K562 (cell line): ENCODE results near the gene BCL7C. TPM values are rescaled to one million over a fixed set of nuclear protein-coding genes. Genes with fewer than 3 reads are reported as not detected.
A peak's percentile ranks its signal among the peaks of the same experiment; 100 is the strongest.

Source experiments
- BDP1 ChIP-seq: IDR thresholded peaks from 3 replicates; pipeline ENCODE4 v1.6.1; 2011; ENCODE audit not compliant: insufficient read length, insufficient read depth
- DLX4 ChIP-seq: fragments of 250-450 bp; sonication (Bioruptor Pico); IDR thresholded peaks from 2 replicates; pipeline ENCODE4 v1.6.1; 2021; ENCODE audit warnings: mild to moderate bottlenecking
- EP400 ChIP-seq: fragments of 450-650 bp; IDR thresholded peaks from 2 replicates; pipeline ENCODE4 v1.6.1; 2017; ENCODE audit warnings: antibody characterized with exemption, mild to moderate bottlenecking, moderate library complexity
- HSF4 ChIP-seq: fragments of 250-450 bp; sonication (Bioruptor Pico); IDR thresholded peaks from 2 replicates; pipeline ENCODE4 v2.1.2; 2022; ENCODE audit warnings: mild to moderate bottlenecking, moderate library complexity, borderline replicate concordance
- JUNB ChIP-seq: fragments of 450-650 bp; formaldehyde crosslinking; conservative IDR thresholded peaks from 2 replicates; pipeline ENCODE4 v1.4.0; 2020; ENCODE audit warnings: mild to moderate bottlenecking
- KDM5B ChIP-seq: fragments of 200-600 bp; sonication (generic); IDR thresholded peaks from 2 replicates; pipeline ENCODE4 v1.6.1; 2012; ENCODE audit warnings: low read depth, mild to moderate bottlenecking, moderate library complexity, low read length, control low read depth, inconsistent platforms; ENCODE audit not compliant: insufficient replicate concordance
- MAFF ChIP-seq: IDR thresholded peaks from 2 replicates; pipeline ENCODE4 v1.6.1; 2012; ENCODE audit warnings: low read length, improper control_type of control experiment
- MED1 ChIP-seq: sonication (generic); formaldehyde crosslinking; IDR thresholded peaks from 2 replicates; pipeline ENCODE4 v1.8.1; 2023; ENCODE audit warnings: missing genetic modification reagents, borderline replicate concordance
- MITF ChIP-seq: IDR thresholded peaks from 2 replicates; pipeline ENCODE4 v1.6.1; 2014; ENCODE audit warnings: antibody characterized with exemption
- MLLT1 ChIP-seq, 2 experiments: fragments of 450-650 bp; IDR thresholded peaks; 2 replicates each; pipeline ENCODE4 v1.6.1; 2016
- NCOA1 ChIP-seq: fragments of 450-650 bp; IDR thresholded peaks from 2 replicates; pipeline ENCODE4 v1.6.1; 2016; ENCODE audit warnings: low read depth
- NFYB ChIP-seq: IDR thresholded peaks from 2 replicates; pipeline ENCODE4 v1.6.1; 2011; ENCODE audit warnings: mild to moderate bottlenecking, moderate library complexity; ENCODE audit not compliant: insufficient read length; ENCODE audit errors: extremely low read depth
- NR2C1 ChIP-seq, 2 experiments: fragments of 450-650 bp; IDR thresholded peaks; 2 replicates each; pipeline ENCODE4 v1.6.1; 2017; ENCODE audit warnings: mild to moderate bottlenecking in 2 of 2, antibody characterized with exemption in 1 of 2, inconsistent platforms in 1 of 2, missing compliant biosample characterization in 1 of 2, missing genetic modification characterization in 1 of 2
- NRF1 ChIP-seq, 2 experiments: fragments of 450-650 bp; IDR thresholded peaks in 1 of 2; conservative IDR thresholded peaks in 1 of 2; 2 replicates each; pipeline ENCODE4 v1.6.1; 2014; ENCODE audit warnings: mild to moderate bottlenecking in 2 of 2
- POLR2A ChIP-seq: fragments of 450-650 bp; conservative IDR thresholded peaks from 2 replicates; pipeline ENCODE4 v1.6.1; 2016
- SUPT5H ChIP-seq: fragments of 450-650 bp; IDR thresholded peaks from 2 replicates; pipeline ENCODE4 v1.6.1; 2016
- TAF15 ChIP-seq: fragments of 200-400 bp; formaldehyde crosslinking; IDR thresholded peaks from 2 replicates; pipeline ENCODE4 v1.6.1; 2017; ENCODE audit warnings: mild to moderate bottlenecking, low read depth, low read length, moderate library complexity
- ZBED1 ChIP-seq: IDR thresholded peaks from 2 replicates; pipeline ENCODE4 v1.6.1; 2014
- ZBTB49 ChIP-seq: sonication (generic); formaldehyde crosslinking; IDR thresholded peaks from 2 replicates; pipeline ENCODE4 v1.8.0; 2022; ENCODE audit warnings: missing genetic modification reagents, mild to moderate bottlenecking, borderline replicate concordance
- ZC3H8 ChIP-seq: fragments of 450-650 bp; IDR thresholded peaks from 2 replicates; pipeline ENCODE4 v1.6.1; 2017
- ZKSCAN1 ChIP-seq: fragments of 150-350 bp; IDR thresholded peaks from 2 replicates; pipeline ENCODE4 v1.6.1; 2016; ENCODE audit warnings: low read depth, low read length
- ZNF280B ChIP-seq: fragments of 250-450 bp; sonication (Bioruptor Pico); IDR thresholded peaks from 2 replicates; pipeline ENCODE4 v1.5.1; 2021; ENCODE audit warnings: mild to moderate bottlenecking
- polyA plus RNA-seq, 8 experiments: library from polyadenylated mRNA; depleted of rRNA in 4 of 8; stranded (reverse) in 5 of 8; unstranded in 3 of 8; fragments of >200 nt; fragmentation: Nextera tagmentation in 2 of 8; fragmentation: Illumina TruSeq in 1 of 8; extraction: Ambion mirVana in 2 of 8; extraction: Trizol in 1 of 8; gene quantifications; 2 replicates each; pipeline versions ENCODE4 v1.2.1 to v1.2.3, GENCODE V29; 2011 to 2014; ENCODE audit warnings: inconsistent platforms in 1 of 8, missing spikeins in 1 of 8
- total RNA-seq, 7 experiments: library from RNA; depleted of rRNA in 6 of 7; stranded (reverse); fragments of >200 nt in 6 of 7; fragmentation: Illumina TruSeq in 2 of 7; extraction: Trizol in 2 of 7; gene quantifications; 2 replicates each; pipeline versions ENCODE4 v1.2.1 to v1.2.3, GENCODE V29; 2011 to 2021; ENCODE audit warnings: low replicate concordance in 1 of 7

BCL7C gene
- total and polyA plus RNA-seq, 9 of the 15 experiments (the other 6 are each of a cell fraction or from before 2014, with no cell fraction given): 1.7 to 85.8 (median 19.6) TPM

- TF ChIP-seq DLX4 (CRISPR knock-in tag): no peak
- TF ChIP-seq TAF15: no peak
- TF ChIP-seq ZBED1: 0 out of 2 replicates have a peak, but pooled peaks have one; percentile 60
- TF ChIP-seq BDP1: no peak
- no peak for TF ChIP-seq ZBTB49 (CRISPR knock-in tag)
- TF ChIP-seq MED1 (CRISPR knock-in tag): no peak
- peak; percentile 97 for TF ChIP-seq POLR2A
- peak; percentile 53; the same call in 1 of the 2 replicates for TF ChIP-seq NR2C1 (IDR thresholded peaks at IDR 0.05)
- TF ChIP-seq NR2C1 (tag; IDR thresholded peaks at IDR 0.05): peak; percentile 66
- TF ChIP-seq EP400: peak; percentile 95
- peak; percentile 13; the same call in 1 of the 2 replicates for TF ChIP-seq ZKSCAN1
- no peak for TF ChIP-seq MAFF
- TF ChIP-seq HSF4 (CRISPR knock-in tag): no peak
- no peak for TF ChIP-seq NFYB
- peak in 1 of 2 experiments; percentile 28; a peak in 2 of 4 replicates for TF ChIP-seq MLLT1 (IDR thresholded peaks at IDR 0.05)
- no peak for TF ChIP-seq ZNF280B (CRISPR knock-in tag)
- peak; percentile 96 for TF ChIP-seq KDM5B
- no peak for TF ChIP-seq ZC3H8
- TF ChIP-seq MITF: no peak; the same call in 1 of the 2 replicates
- no peak for TF ChIP-seq JUNB (CRISPR knock-in tag)
- peak; percentile 96 for TF ChIP-seq SUPT5H
- TF ChIP-seq NCOA1: peak; percentile 33; the same call in 1 of the 2 replicates
- peak; percentile 86 to 89 for TF ChIP-seq NRF1 (conservative IDR thresholded peaks at IDR 0.05 in 1 of 2, IDR thresholded peaks at IDR 0.05 in 1 of 2)
Observed at GRCh38 chr16:30874821-30875717, 18.8 kb downstream of the BCL7C start (continued).
